Panc1 (cell line): Measurements from ENCODE around the gene LBHD1. TPM values are rescaled to one million over a fixed set of nuclear protein-coding genes. Genes with fewer than 3 reads are reported as not detected.
"Not testable (repeated sequence)": the region's sequence is repeated elsewhere in the genome, so short reads cannot be mapped to it uniquely, and the experiment has no call there.

Source experiments
- ATAC-seq: fragments of 200-7000 bp; cut with Tn5 transposase; 2 replicates; pipeline ENCODE4 v1.9.1; 2020; ENCODE audit warnings: mild to moderate bottlenecking, moderate library complexity
- BruUV-seq: library from RNA; stranded (reverse); fragments of 400-500 nt; replicated peaks from 2 replicates; lab custom pipeline; 2021; lab: Mats Ljungman, UMichigan
- CTCF ChIA-PET: fragments of 300-600 bp; sonication (Branson Sonifier 250); formaldehyde crosslinking; loops from one replicate; lab custom pipeline; 2022; ENCODE audit warnings: antibody characterized with exemption; lab: Charles Lee
- POLR2A ChIA-PET: fragments of 300-600 bp; sonication (Branson Sonifier 250); formaldehyde crosslinking; loops from one replicate; lab custom pipeline; 2022; ENCODE audit warnings: antibody characterized with exemption; lab: Charles Lee
- DNase-seq: peaks from one replicate; pipeline ENCODE4 v3.0.0-alpha.2; 2010; ENCODE audit warnings: low read depth, low spot score
- H3K27ac ChIP-seq: 2 replicates; pipeline ENCODE4 v1.5.1; 2011; ENCODE audit warnings: mild to moderate bottlenecking, low read length, inconsistent platforms
- H3K27me3 ChIP-seq: fragments of 200-500 bp; sonication (Bioruptor generic); 2 replicates; pipeline ENCODE4 v1.6.0; 2014; ENCODE audit warnings: low read length, inconsistent platforms; ENCODE audit not compliant: control insufficient read depth, insufficient read depth
- H3K36me3 ChIP-seq: fragments of 200-500 bp; sonication (Bioruptor generic); 2 replicates; pipeline ENCODE4 v1.5.1; 2014; ENCODE audit warnings: inconsistent platforms, mild to moderate bottlenecking, low read length, moderate library complexity; ENCODE audit not compliant: control insufficient read depth, insufficient read depth
- H3K4me1 ChIP-seq: 2 replicates; pipeline ENCODE4 v1.5.1; 2011; ENCODE audit warnings: inconsistent platforms, mild to moderate bottlenecking, low read length, moderate library complexity; ENCODE audit not compliant: control insufficient read depth, insufficient read depth
- H3K4me3 ChIP-seq, 2 experiments: 2 replicates each; pipeline ENCODE4 v1.5.1; 2011 to 2012; ENCODE audit warnings: low read depth in 2 of 2, low read length in 2 of 2, mild to moderate bottlenecking in 2 of 2, inconsistent platforms in 1 of 2, moderate library complexity in 1 of 2
- H3K9me3 ChIP-seq: fragments of 200-500 bp; sonication (Bioruptor generic); 2 replicates; pipeline ENCODE4 v1.5.1; 2014; ENCODE audit warnings: low read depth, mild to moderate bottlenecking, inconsistent platforms, low read length, moderate library complexity; ENCODE audit not compliant: control insufficient read depth, insufficient read depth
- POLR2AphosphoS5 ChIP-seq: IDR thresholded peaks from 2 replicates; pipeline ENCODE4 v1.6.1; 2012; ENCODE audit warnings: mild to moderate bottlenecking, low read depth, low read length, moderate library complexity
- SIN3A ChIP-seq: IDR thresholded peaks from 2 replicates; pipeline ENCODE4 v1.6.1; 2012; ENCODE audit warnings: low read depth, mild to moderate bottlenecking, low read length, moderate library complexity, borderline replicate concordance; ENCODE audit not compliant: insufficient read depth
- TCF7L2 ChIP-seq: IDR thresholded peaks from 2 replicates; pipeline ENCODE4 v1.6.1; 2011; ENCODE audit warnings: mild to moderate bottlenecking, low read depth, low read length, inconsistent platforms
- in situ Hi-C: cut with HindIII; loops from 2 replicates; pipeline ENCODE4 v1.10.0; 2016; ENCODE audit warnings: low sequenced_read_pairs, low pct_unique_long_range_greater_than_20kb
- intact Hi-C: fragments of 100-400 bp; cut with micrococcal nuclease; formaldehyde crosslinking; loops from one replicate; pipeline ENCODE4 v1.10.0; 2022; ENCODE audit not compliant: unreplicated experiment
- total RNA-seq: library from RNA; stranded (reverse); gene quantifications from one replicate; pipeline ENCODE4 v1.2.1, GENCODE V29; 2021; ENCODE audit not compliant: unreplicated experiment
- TF ChIP-seq, protein P1 (sequence below), 2 experiments: IDR thresholded peaks; 2 replicates each; pipeline ENCODE4 v1.6.1; 2011 to 2012; ENCODE audit warnings: low read depth in 2 of 2, control low read depth in 1 of 2, low read length in 1 of 2, mild to moderate bottlenecking in 1 of 2, moderate library complexity in 1 of 2; ENCODE audit not compliant: insufficient read depth in 1 of 2
- TF ChIP-seq, protein P2 (sequence below): fragments of 450-650 bp; IDR thresholded peaks from 2 replicates; pipeline ENCODE4 v1.5.1; 2017; ENCODE audit warnings: mild to moderate bottlenecking

Gene LBHD1
- total RNA-seq, 1 experiment from 2014 or later, result 15.5 TPM

GRCh38 chr11:62693624-62694023 lies 21.6 kb upstream of the LBHD1 start:
- H3K9me3 ChIP-seq, H3K36me3 ChIP-seq, DNase-seq, POLR2A ChIA-PET, H3K4me1 ChIP-seq, H3K27ac ChIP-seq, BruUV-seq, intact Hi-C loops, in situ Hi-C loops, ATAC-seq, H3K4me3 ChIP-seq, H3K27me3 ChIP-seq: not testable (repeated sequence)
- CTCF ChIA-PET, result interaction anchor here (0.7 kb wide), 1 partner anchor 16 kb away, joined by 4 read pairs; no protein-coding TSS in a partner anchor

GRCh38 chr11:62689421-62690183 lies 17.5 kb upstream of the LBHD1 start, which contains the start of gene LRRN4CL:
LRRN4CL (minus strand) TSS chr11:62689530; CDS start chr11:62688508, 1,022 bp downstream.
- BruUV-seq, result no TSS peak
- in situ Hi-C loops, result no loop called here
- Histone ChIP-seq H3K4me3 (no peak within 1 kb of the TSS), H3K9me3 (no peaks in the 10 kb centered on the region), H3K36me3 (no peaks in the 10 kb centered on the region), H3K4me1 (no peaks in the 10 kb centered on the region), H3K27ac (no peak within 1 kb of the TSS), H3K27me3 (no peaks in the 10 kb centered on the region)
- ATAC-seq (no peak; the same call in 1 of the 2 replicates), DNase-seq (no peak)
- CTCF ChIA-PET, result no interaction called here
- TF ChIP-seq, protein P1, sequence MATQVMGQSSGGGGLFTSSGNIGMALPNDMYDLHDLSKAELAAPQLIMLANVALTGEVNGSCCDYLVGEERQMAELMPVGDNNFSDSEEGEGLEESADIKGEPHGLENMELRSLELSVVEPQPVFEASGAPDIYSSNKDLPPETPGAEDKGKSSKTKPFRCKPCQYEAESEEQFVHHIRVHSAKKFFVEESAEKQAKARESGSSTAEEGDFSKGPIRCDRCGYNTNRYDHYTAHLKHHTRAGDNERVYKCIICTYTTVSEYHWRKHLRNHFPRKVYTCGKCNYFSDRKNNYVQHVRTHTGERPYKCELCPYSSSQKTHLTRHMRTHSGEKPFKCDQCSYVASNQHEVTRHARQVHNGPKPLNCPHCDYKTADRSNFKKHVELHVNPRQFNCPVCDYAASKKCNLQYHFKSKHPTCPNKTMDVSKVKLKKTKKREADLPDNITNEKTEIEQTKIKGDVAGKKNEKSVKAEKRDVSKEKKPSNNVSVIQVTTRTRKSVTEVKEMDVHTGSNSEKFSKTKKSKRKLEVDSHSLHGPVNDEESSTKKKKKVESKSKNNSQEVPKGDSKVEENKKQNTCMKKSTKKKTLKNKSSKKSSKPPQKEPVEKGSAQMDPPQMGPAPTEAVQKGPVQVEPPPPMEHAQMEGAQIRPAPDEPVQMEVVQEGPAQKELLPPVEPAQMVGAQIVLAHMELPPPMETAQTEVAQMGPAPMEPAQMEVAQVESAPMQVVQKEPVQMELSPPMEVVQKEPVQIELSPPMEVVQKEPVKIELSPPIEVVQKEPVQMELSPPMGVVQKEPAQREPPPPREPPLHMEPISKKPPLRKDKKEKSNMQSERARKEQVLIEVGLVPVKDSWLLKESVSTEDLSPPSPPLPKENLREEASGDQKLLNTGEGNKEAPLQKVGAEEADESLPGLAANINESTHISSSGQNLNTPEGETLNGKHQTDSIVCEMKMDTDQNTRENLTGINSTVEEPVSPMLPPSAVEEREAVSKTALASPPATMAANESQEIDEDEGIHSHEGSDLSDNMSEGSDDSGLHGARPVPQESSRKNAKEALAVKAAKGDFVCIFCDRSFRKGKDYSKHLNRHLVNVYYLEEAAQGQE (IDR thresholded peaks at IDR 0.05; ENCODE audit: insufficient read depth in 1 of 2, low read depth in 2 of 2, low read length in 1 of 2), result no peak
- TF ChIP-seq, protein P2, sequence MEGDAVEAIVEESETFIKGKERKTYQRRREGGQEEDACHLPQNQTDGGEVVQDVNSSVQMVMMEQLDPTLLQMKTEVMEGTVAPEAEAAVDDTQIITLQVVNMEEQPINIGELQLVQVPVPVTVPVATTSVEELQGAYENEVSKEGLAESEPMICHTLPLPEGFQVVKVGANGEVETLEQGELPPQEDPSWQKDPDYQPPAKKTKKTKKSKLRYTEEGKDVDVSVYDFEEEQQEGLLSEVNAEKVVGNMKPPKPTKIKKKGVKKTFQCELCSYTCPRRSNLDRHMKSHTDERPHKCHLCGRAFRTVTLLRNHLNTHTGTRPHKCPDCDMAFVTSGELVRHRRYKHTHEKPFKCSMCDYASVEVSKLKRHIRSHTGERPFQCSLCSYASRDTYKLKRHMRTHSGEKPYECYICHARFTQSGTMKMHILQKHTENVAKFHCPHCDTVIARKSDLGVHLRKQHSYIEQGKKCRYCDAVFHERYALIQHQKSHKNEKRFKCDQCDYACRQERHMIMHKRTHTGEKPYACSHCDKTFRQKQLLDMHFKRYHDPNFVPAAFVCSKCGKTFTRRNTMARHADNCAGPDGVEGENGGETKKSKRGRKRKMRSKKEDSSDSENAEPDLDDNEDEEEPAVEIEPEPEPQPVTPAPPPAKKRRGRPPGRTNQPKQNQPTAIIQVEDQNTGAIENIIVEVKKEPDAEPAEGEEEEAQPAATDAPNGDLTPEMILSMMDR, result no peak
- TF ChIP-seq SIN3A (no peak), POLR2AphosphoS5 (no peak), TCF7L2 (no peak)
- POLR2A ChIA-PET, result no interaction called here
- intact Hi-C loops, result no loop called here

DNA sequence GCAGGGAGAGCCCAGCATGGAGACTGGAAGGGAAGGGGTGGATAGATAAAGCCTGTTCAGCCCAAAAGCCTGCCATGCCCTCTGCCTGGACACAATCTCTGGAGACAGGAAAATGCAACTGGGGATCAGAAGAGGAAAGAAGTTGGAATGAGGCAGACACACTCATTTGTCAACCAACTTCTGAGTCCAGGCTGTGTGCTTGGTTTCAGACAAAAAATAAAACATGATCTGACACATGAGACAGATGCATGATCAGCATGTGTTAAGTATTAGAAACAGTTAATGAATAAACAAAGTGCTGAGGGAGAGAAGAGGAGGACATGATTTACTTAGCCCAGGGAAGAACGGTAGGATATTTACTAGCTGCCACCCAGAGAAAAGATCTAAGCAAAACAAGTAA lies 16.4 kb upstream of the LBHD1 start:
- no TSS peak for BruUV-seq
- H3K36me3 ChIP-seq, result no peaks in the 10 kb centered on the region
- no peak overlapping the region for H3K27ac ChIP-seq
- no peak overlapping the region for H3K4me3 ChIP-seq
- in situ Hi-C loops (no loop called here), intact Hi-C loops (no loop called here)
- DNase-seq, result no peak
- no peak for TF ChIP-seq POLR2AphosphoS5
- TF ChIP-seq, protein P2, result no peak
- no peak for TF ChIP-seq SIN3A
- TF ChIP-seq TCF7L2, result no peak
- TF ChIP-seq, protein P1 (IDR thresholded peaks at IDR 0.05; ENCODE audit: insufficient read depth in 1 of 2, low read depth in 2 of 2, low read length in 1 of 2), result no peak
- POLR2A ChIA-PET, result interaction anchor here (0.5 kb wide), 1 partner anchor 208 kb away, joined by 3 read pairs; no protein-coding TSS in a partner anchor
- no peaks in the 10 kb centered on the region for H3K4me1 ChIP-seq
- no peaks in the 10 kb centered on the region for H3K27me3 ChIP-seq
- no peak for ATAC-seq
- H3K9me3 ChIP-seq, result no peaks in the 10 kb centered on the region
- CTCF ChIA-PET, result no interaction called here
